Stimulated activated naive CD4-positive, alpha-beta T cell treated with Interleukin-2 at 50 U/mL for 16 hours (primary cell): ENCODE measurements around the gene AGGF1.
"Not testable (repeated sequence)": the region's sequence is repeated elsewhere in the genome, so short reads cannot be mapped to it uniquely, and the experiment has no call there.

ENCODE experiments used
- DNase-seq: peaks from one replicate; lab custom pipeline; 2025; lab: John Stamatoyannopoulos, UW

AGGF1 gene

GRCh38 chr5:77087484-77088261 lies 57.5 kb downstream of the AGGF1 start:
- DNase-seq, result no peak

GRCh38 chr5:77095189-77095588 lies 65.0 kb downstream of the AGGF1 start:
- no peak for DNase-seq

- DNase-seq, result no peak
Measured at GRCh38 chr5:77101298-77101697, 71.1 kb downstream of the AGGF1 start.

GRCh38 chr5:77102549-77102948 lies 72.3 kb downstream of the AGGF1 start:
- no peak for DNase-seq

GRCh38 chr5:77103457-77103856 lies 73.3 kb downstream of the AGGF1 start:
- DNase-seq, result no peak

- no peak for DNase-seq
Measured at GRCh38 chr5:77104813-77105212, 74.6 kb downstream of the AGGF1 start.

GRCh38 chr5:77107035-77107434 lies 76.8 kb downstream of the AGGF1 start:
- not testable (repeated sequence) for DNase-seq
